Bladder microvascular endothelial cell (primary cell): ENCODE data around the gene SCEL. TPM values are rescaled to one million over a fixed set of nuclear protein-coding genes. Genes with fewer than 3 reads are reported as not detected.

Experiments
- total RNA-seq: library from RNA; depleted of rRNA; stranded (reverse); fragments of >200 nt; gene quantifications from 2 replicates; pipeline ENCODE4 v1.2.3, GENCODE V29; 2014

SCEL gene
- total RNA-seq = not detected in 2 replicates

GRCh38 chr13:77535448-77535847 lies at the start of gene SCEL:
SCEL (plus strand) TSS chr13:77535706; CDS start chr13:77555876, 20,170 bp downstream.

Other genes with a start within 250 kb of the SCEL start
- 83.9 and 211 TPM in 2 replicates for gene MYCBP2, start 208.6 kb upstream of the SCEL start, total RNA-seq
- 1.1 and 9.8 TPM in 2 replicates for gene SLAIN1, start 162.0 kb downstream of the SCEL start, total RNA-seq